Measurements from ENCODE around the gene TMCC1.

DNA sequence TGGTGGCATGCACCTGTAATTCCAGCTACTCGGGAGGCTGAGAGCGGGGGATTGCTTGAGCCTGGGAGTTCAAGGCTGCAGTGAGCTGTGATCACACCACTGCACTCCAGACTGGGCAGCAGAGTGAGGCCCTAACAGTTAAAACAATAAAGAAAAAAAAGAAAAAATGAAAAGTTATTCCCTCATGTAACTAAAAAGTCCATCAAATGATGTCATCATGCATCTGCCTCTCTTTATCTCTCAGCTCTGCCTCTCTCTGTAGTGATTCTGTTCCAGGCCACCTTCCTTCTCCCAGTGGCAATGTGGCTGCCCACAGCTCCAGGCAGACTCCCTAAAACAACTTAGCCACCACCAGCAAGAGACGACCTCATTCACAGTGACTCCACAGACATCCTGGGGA lies 49.5 kb upstream of the TMCC1 start:
- TF ChIP-seq POLR2AphosphoS5 (IDR thresholded peaks at IDR 0.05) (no peak), POLR2A (IDR thresholded peaks at IDR 0.05) (no peak)
- TF ChIP-seq, protein P1, sequence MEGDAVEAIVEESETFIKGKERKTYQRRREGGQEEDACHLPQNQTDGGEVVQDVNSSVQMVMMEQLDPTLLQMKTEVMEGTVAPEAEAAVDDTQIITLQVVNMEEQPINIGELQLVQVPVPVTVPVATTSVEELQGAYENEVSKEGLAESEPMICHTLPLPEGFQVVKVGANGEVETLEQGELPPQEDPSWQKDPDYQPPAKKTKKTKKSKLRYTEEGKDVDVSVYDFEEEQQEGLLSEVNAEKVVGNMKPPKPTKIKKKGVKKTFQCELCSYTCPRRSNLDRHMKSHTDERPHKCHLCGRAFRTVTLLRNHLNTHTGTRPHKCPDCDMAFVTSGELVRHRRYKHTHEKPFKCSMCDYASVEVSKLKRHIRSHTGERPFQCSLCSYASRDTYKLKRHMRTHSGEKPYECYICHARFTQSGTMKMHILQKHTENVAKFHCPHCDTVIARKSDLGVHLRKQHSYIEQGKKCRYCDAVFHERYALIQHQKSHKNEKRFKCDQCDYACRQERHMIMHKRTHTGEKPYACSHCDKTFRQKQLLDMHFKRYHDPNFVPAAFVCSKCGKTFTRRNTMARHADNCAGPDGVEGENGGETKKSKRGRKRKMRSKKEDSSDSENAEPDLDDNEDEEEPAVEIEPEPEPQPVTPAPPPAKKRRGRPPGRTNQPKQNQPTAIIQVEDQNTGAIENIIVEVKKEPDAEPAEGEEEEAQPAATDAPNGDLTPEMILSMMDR (IDR thresholded peaks at IDR 0.05) = no peak

Measured in transverse colon (tissue), 4 donors.